Tibial artery (tissue), 4 donors: Measurements from ENCODE around the gene ADCY1.

ENCODE experiments used
- DNase-seq, 2 donors: peaks; one replicate each; pipeline ENCODE4 v3.0.0-alpha.2; 2019
- H3K27ac ChIP-seq, 2 donors: fragments of 200-600 bp; sonication (generic) in 1 of 2; 1 replicate in 1 of 2; 2 replicates in 1 of 2; pipeline ENCODE4 v1.5.1; 2018 to 2019; ENCODE audit warnings: mild to moderate bottlenecking in 1 of 2
- H3K27me3 ChIP-seq, 2 donors: fragments of 200-600 bp; sonication (generic) in 1 of 2; one replicate each; pipeline versions ENCODE4 v1.5.1 to v1.6.0; 2016 to 2019
- H3K36me3 ChIP-seq, 3 donors: fragments of 200-600 bp; sonication (generic) in 2 of 3; one replicate each; pipeline ENCODE4 v1.5.1; 2016 to 2019; ENCODE audit warnings: mild to moderate bottlenecking in 2 of 3
- H3K4me1 ChIP-seq, 4 donors: fragments of 200-600 bp; sonication (generic) in 2 of 4; 1 replicate in 3 of 4; 2 replicates in 1 of 4; pipeline ENCODE4 v1.5.1; 2016 to 2019
- H3K4me3 ChIP-seq, 2 donors: fragments of 200-600 bp; sonication (generic) in 1 of 2; 1 replicate in 1 of 2; 2 replicates in 1 of 2; pipeline ENCODE4 v1.5.1; 2018 to 2019; ENCODE audit warnings: mild to moderate bottlenecking in 2 of 2
- H3K9me3 ChIP-seq, 3 donors: fragments of 200-600 bp; sonication (generic) in 1 of 3; one replicate each; pipeline ENCODE4 v1.5.1; 2016 to 2019
- CTCF ChIP-seq, 2 experiments: fragments of 200-600 bp in 1 of 2; fragments of 450-650 bp in 1 of 2; IDR thresholded peaks; one replicate each; pipeline ENCODE4 v1.5.1; 2017 to 2019; ENCODE audit warnings: antibody characterized with exemption in 2 of 2, mild to moderate bottlenecking in 1 of 2, moderate library complexity in 1 of 2
- intact Hi-C: fragments of 100-400 bp; cut with DNase I; formaldehyde crosslinking; loops from one replicate; pipeline ENCODE4 v1.15.0; 2023; ENCODE audit warnings: low total_unique reads

ADCY1 gene

GRCh38 chr7:45682836-45683555, 108.8 kb downstream of the ADCY1 start:
- TF ChIP-seq CTCF (IDR thresholded peaks at IDR 0.05) = no peak
- no peak overlapping the region for H3K27ac ChIP-seq
- H3K9me3 ChIP-seq = no peaks in the 10 kb centered on the region

GRCh38 chr7:45683556-45684148, 109.5 kb downstream of the ADCY1 start:
- Histone ChIP-seq H3K27me3 (peaks cover 0 to 7% of the 10 kb centered on the region in 2 donors), H3K36me3 (no peaks in the 10 kb centered on the region), H3K9me3 (no peaks in the 10 kb centered on the region), H3K4me1 (no peaks in the 10 kb centered on the region), H3K27ac (no peak overlapping the region), H3K4me3 (no peak overlapping the region)
- DNase-seq = peak in 1 of 2 donors; percentile 29
- TF ChIP-seq CTCF (IDR thresholded peaks at IDR 0.05) = no peak
- intact Hi-C loops = no loop called here

More at GRCh38 chr7:45682836-45683555, 108.8 kb downstream of the ADCY1 start:
- Histone ChIP-seq H3K27me3 (peaks cover 0 to 7% of the 10 kb centered on the region in 2 donors), H3K36me3 (no peaks in the 10 kb centered on the region), H3K4me1 (no peaks in the 10 kb centered on the region), H3K4me3 (no peak overlapping the region)
- peak in 1 of 2 donors; percentile 29 for DNase-seq
- intact Hi-C loops = no loop called here

- H3K9me3 ChIP-seq = no peaks in the 10 kb centered on the region
- peak in 1 of 2 donors; percentile 13 for DNase-seq
- H3K4me1 ChIP-seq = no peaks in the 10 kb centered on the region
- TF ChIP-seq CTCF (IDR thresholded peaks at IDR 0.05) = no peak
- no peak overlapping the region for H3K4me3 ChIP-seq
- intact Hi-C loops = no loop called here
- H3K36me3 ChIP-seq = no peaks in the 10 kb centered on the region
- peaks cover 0 to 4% of the 10 kb centered on the region in 2 donors for H3K27me3 ChIP-seq
- no peak overlapping the region for H3K27ac ChIP-seq
Measured at GRCh38 chr7:45684910-45685618, 110.9 kb downstream of the ADCY1 start.

GRCh38 chr7:45685619-45686240, 111.6 kb downstream of the ADCY1 start:
- H3K4me3 ChIP-seq = no peak overlapping the region
- intact Hi-C loops = no loop called here
- H3K27ac ChIP-seq = no peak overlapping the region
- H3K27me3 ChIP-seq = peaks cover 0 to 4% of the 10 kb centered on the region in 2 donors
- TF ChIP-seq CTCF (IDR thresholded peaks at IDR 0.05) = no peak
- no peaks in the 10 kb centered on the region for H3K4me1 ChIP-seq
- no peaks in the 10 kb centered on the region for H3K36me3 ChIP-seq
- peak in 1 of 2 donors; percentile 48 for DNase-seq
- no peaks in the 10 kb centered on the region for H3K9me3 ChIP-seq

- Histone ChIP-seq H3K27me3 (peaks cover 0 to 4% of the 10 kb centered on the region in 2 donors), H3K27ac (no peak overlapping the region), H3K4me1 (no peaks in the 10 kb centered on the region), H3K36me3 (no peaks in the 10 kb centered on the region), H3K4me3 (no peak overlapping the region), H3K9me3 (no peaks in the 10 kb centered on the region)
- peak in 1 of 2 donors; percentile 56 for DNase-seq
- no peak for TF ChIP-seq CTCF (IDR thresholded peaks at IDR 0.05)
- intact Hi-C loops = no loop called here
Measured at GRCh38 chr7:45686441-45687184, 112.4 kb downstream of the ADCY1 start.
